Stimulated activated CD8-positive, alpha-beta memory T cell treated with anti-CD3 and anti-CD28 coated beads, Interleukin-12 subunit alpha, Interleukin-12 subunit beta, amount 100 ng/mL, for 24 hours (primary cell): ENCODE data around the gene NDUFB4.
"Not testable (repeated sequence)": the region's sequence is repeated elsewhere in the genome, so short reads cannot be mapped to it uniquely, and the experiment has no call there.

Source experiments
- DNase-seq: peaks from one replicate; pipeline ENCODE4 v3.0.0-alpha.2; 2020; ENCODE audit errors: extremely low read depth

NDUFB4 gene

GRCh38 chr3:120637851-120638559 is 41.9 kb downstream of the NDUFB4 start:
- DNase-seq = no peak

GRCh38 chr3:120638820-120639219 is 42.7 kb downstream of the NDUFB4 start:
- not testable (repeated sequence) for DNase-seq

- no peak for DNase-seq
Measured at GRCh38 chr3:120640231-120640630, 44.1 kb downstream of the NDUFB4 start.

GRCh38 chr3:120641696-120642246 is 45.6 kb downstream of the NDUFB4 start:
- DNase-seq = no peak

GRCh38 chr3:120642368-120642948 is 46.3 kb downstream of the NDUFB4 start:
- DNase-seq = no peak

- no peak for DNase-seq
Measured at GRCh38 chr3:120645083-120645845, 49.1 kb downstream of the NDUFB4 start.

- DNase-seq = no peak
Measured at GRCh38 chr3:120646771-120647432, 50.8 kb downstream of the NDUFB4 start.

GRCh38 chr3:120648290-120648689 is 52.2 kb downstream of the NDUFB4 start:
- DNase-seq = no peak

- DNase-seq = no peak
Measured at GRCh38 chr3:120649830-120650233, 53.7 kb downstream of the NDUFB4 start.

GRCh38 chr3:120650311-120650710 is 54.2 kb downstream of the NDUFB4 start:
- DNase-seq = no peak
